Esophagus muscularis mucosa (tissue), 4 donors: ENCODE results near the gene TMEM115. TPM values are rescaled to one million over a fixed set of nuclear protein-coding genes. Genes with fewer than 3 reads are reported as not detected.

Source experiments
- DNase-seq: peaks from one replicate; pipeline ENCODE4 v3.0.0-alpha.2; 2017; ENCODE audit errors: extremely low spot score
- H3K27ac ChIP-seq, 4 donors: fragments of 200-600 bp; sonication (generic); replicated peaks in 1 of 4; 1 replicate in 3 of 4; 2 replicates in 1 of 4; pipeline ENCODE4 v1.5.1; 2016 to 2019; ENCODE audit warnings: mild to moderate bottlenecking in 1 of 4
- H3K27me3 ChIP-seq, 4 donors: fragments of 200-600 bp; sonication (generic); one replicate each; pipeline versions ENCODE4 v1.5.1 to v1.6.0; 2016 to 2019
- H3K36me3 ChIP-seq, 4 donors: fragments of 200-600 bp; sonication (generic); one replicate each; pipeline ENCODE4 v1.5.1; 2016 to 2019
- H3K4me1 ChIP-seq, 4 donors: fragments of 200-600 bp; sonication (generic); one replicate each; pipeline ENCODE4 v1.5.1; 2016 to 2019
- H3K4me3 ChIP-seq, 4 donors: fragments of 200-600 bp; sonication (generic); 1 replicate in 2 of 4; 2 replicates in 2 of 4; pipeline ENCODE4 v1.5.1; 2016 to 2019; ENCODE audit warnings: mild to moderate bottlenecking in 4 of 4, moderate library complexity in 1 of 4
- H3K9me3 ChIP-seq, 4 donors: fragments of 200-600 bp; sonication (generic); 1 replicate in 3 of 4; 2 replicates in 1 of 4; pipeline ENCODE4 v1.5.1; 2016 to 2019
- CTCF ChIP-seq, 3 experiments: fragments of 200-600 bp in 2 of 3; fragments of 450-650 bp in 1 of 3; sonication (generic) in 2 of 3; IDR thresholded peaks; one replicate each; pipeline ENCODE4 v1.5.1; 2017 to 2019; ENCODE audit warnings: antibody characterized with exemption in 3 of 3, mild to moderate bottlenecking in 2 of 3, moderate library complexity in 1 of 3
- EP300 ChIP-seq: sonication (generic); formaldehyde crosslinking; IDR thresholded peaks from one replicate; pipeline ENCODE4 v1.6.1; 2017; ENCODE audit warnings: antibody characterized with exemption
- POLR2A ChIP-seq: fragments of 450-650 bp; IDR thresholded peaks from one replicate; pipeline ENCODE4 v1.6.1; 2017; ENCODE audit warnings: antibody characterized with exemption, moderate library complexity, mild to moderate bottlenecking, low read depth
- POLR2AphosphoS5 ChIP-seq, 2 donors: sonication (generic); formaldehyde crosslinking; IDR thresholded peaks; one replicate each; pipeline ENCODE4 v1.6.1; 2017; ENCODE audit warnings: antibody characterized with exemption in 2 of 2
- WGBS: methylation state at CpG from one replicate; pipeline ENCODE4 v1.1.5; 2018; 5-methylcytosine and 5-hydroxymethylcytosine counted together
- intact Hi-C: fragments of 100-400 bp; cut with DNase I; formaldehyde crosslinking; loops from one replicate; pipeline ENCODE4 v1.15.1; 2023
- total RNA-seq, 4 donors: library from RNA; depleted of rRNA; stranded (reverse); fragments of >200 nt; gene quantifications; one replicate each; pipeline versions ENCODE4 v1.1.0 to v1.2.1, GENCODE V29; 2016

Gene TMEM115
- total RNA-seq, 4 donors from 2014 or later: 37.0 to 85.6 (median 66.3) TPM

- no peak for TF ChIP-seq POLR2A
- no peak for TF ChIP-seq POLR2AphosphoS5 (IDR thresholded peaks at IDR 0.05)
- no peak for TF ChIP-seq EP300
- no peak for TF ChIP-seq CTCF (IDR thresholded peaks at IDR 0.05)
- 39% methylated on average over 6 of the region's 10 CpGs for WGBS
- H3K27me3 ChIP-seq: no peaks in the 10 kb centered on the region
- H3K27ac ChIP-seq: peak overlapping the region in 3 of 4 donors; percentile 16 to 48 (median 22)
- peak overlapping the region; percentile 72 to 88 (median 84) for H3K4me3 ChIP-seq
- no peaks in the 10 kb centered on the region for H3K9me3 ChIP-seq
- intact Hi-C loops: no loop called here
- H3K36me3 ChIP-seq: peaks cover 0 to 65% (median 51%) of the 10 kb centered on the region in 4 donors
- H3K4me1 ChIP-seq: peaks cover 44 to 77% (median 63%) of the 10 kb centered on the region in 4 donors
- no peak for DNase-seq
Observed at GRCh38 chr3:50318615-50319014, 40.7 kb downstream of the TMEM115 start.

GRCh38 chr3:50318163-50318562 is 41.2 kb downstream of the TMEM115 start:
- no peak for DNase-seq
- no peaks in the 10 kb centered on the region for H3K27me3 ChIP-seq
- 82% methylated on average over 6 of the region's 11 CpGs for WGBS
- H3K9me3 ChIP-seq: no peaks in the 10 kb centered on the region
- H3K4me1 ChIP-seq: peaks cover 44 to 73% (median 61%) of the 10 kb centered on the region in 4 donors
- no peak for TF ChIP-seq POLR2AphosphoS5 (IDR thresholded peaks at IDR 0.05)
- TF ChIP-seq CTCF (IDR thresholded peaks at IDR 0.05): no peak
- no peak for TF ChIP-seq EP300
- no peak for TF ChIP-seq POLR2A
- intact Hi-C loops: no loop called here
- H3K27ac ChIP-seq: peak overlapping the region in 3 of 4 donors; percentile 11 to 61 (median 28)
- peaks cover 0 to 65% (median 51%) of the 10 kb centered on the region in 4 donors for H3K36me3 ChIP-seq
- H3K4me3 ChIP-seq: peak overlapping the region; percentile 72 to 88 (median 84)

GRCh38 chr3:50317300-50317699 is 42.0 kb downstream of the TMEM115 start:
- peaks cover 0 to 65% (median 51%) of the 10 kb centered on the region in 4 donors for H3K36me3 ChIP-seq
- H3K9me3 ChIP-seq: no peaks in the 10 kb centered on the region
- H3K4me3 ChIP-seq: peak overlapping the region in 1 of 4 donors; percentile 6
- WGBS: 59% methylated on average over 5 of the region's 6 CpGs
- intact Hi-C loops: no loop called here
- H3K27me3 ChIP-seq: no peaks in the 10 kb centered on the region
- no peak for TF ChIP-seq POLR2AphosphoS5 (IDR thresholded peaks at IDR 0.05)
- TF ChIP-seq POLR2A: no peak
- no peak for TF ChIP-seq CTCF (IDR thresholded peaks at IDR 0.05)
- TF ChIP-seq EP300: no peak
- peaks cover 44 to 64% (median 54%) of the 10 kb centered on the region in 4 donors for H3K4me1 ChIP-seq
- DNase-seq: no peak
- peak overlapping the region; percentile 21 to 61 (median 39) for H3K27ac ChIP-seq

- DNase-seq: no peak
- 72% methylated on average over 7 of the region's 9 CpGs for WGBS
- no peaks in the 10 kb centered on the region for H3K27me3 ChIP-seq
- H3K9me3 ChIP-seq: no peaks in the 10 kb centered on the region
- H3K36me3 ChIP-seq: peaks cover 0 to 65% (median 53%) of the 10 kb centered on the region in 4 donors
- peak overlapping the region in 3 of 4 donors; percentile 21 to 61 (median 50) for H3K27ac ChIP-seq
- intact Hi-C loops: no loop called here
- H3K4me3 ChIP-seq: no peak overlapping the region
- no peak for TF ChIP-seq POLR2A
- no peak for TF ChIP-seq EP300
- TF ChIP-seq CTCF (IDR thresholded peaks at IDR 0.05): no peak
- TF ChIP-seq POLR2AphosphoS5 (IDR thresholded peaks at IDR 0.05): no peak
- peaks cover 42 to 59% (median 49%) of the 10 kb centered on the region in 4 donors for H3K4me1 ChIP-seq
Observed at GRCh38 chr3:50316657-50317242, 42.6 kb downstream of the TMEM115 start.
